GM18498 (cell line): Measurements from ENCODE around the gene CASP12.

ENCODE experiments used
- ATAC-seq: cut with Tn5 transposase; IDR thresholded peaks from one replicate; pipeline ENCODE4 v1.9.1; 2021; ENCODE audit warnings: mild to moderate bottlenecking, moderate library complexity; ENCODE audit not compliant: unreplicated experiment

Gene CASP12

GRCh38 chr11:104841185-104841584, 57.1 kb downstream of the CASP12 start:
- no peak for ATAC-seq

GRCh38 chr11:104837969-104838639, 60.2 kb downstream of the CASP12 start:
- no peak for ATAC-seq

GRCh38 chr11:104836691-104837090, 61.6 kb downstream of the CASP12 start:
- ATAC-seq = no peak
